Measurements from ENCODE around the gene LSAMP. TPM values are rescaled to one million over a fixed set of nuclear protein-coding genes. Genes with fewer than 3 reads are reported as not detected.

LSAMP gene
- total and polyA plus RNA-seq, 9 of the 15 experiments (the other 6 are each of a cell fraction or from before 2014, with no cell fraction given), result 0.09 to 0.11 TPM; not detected in 7

DNA sequence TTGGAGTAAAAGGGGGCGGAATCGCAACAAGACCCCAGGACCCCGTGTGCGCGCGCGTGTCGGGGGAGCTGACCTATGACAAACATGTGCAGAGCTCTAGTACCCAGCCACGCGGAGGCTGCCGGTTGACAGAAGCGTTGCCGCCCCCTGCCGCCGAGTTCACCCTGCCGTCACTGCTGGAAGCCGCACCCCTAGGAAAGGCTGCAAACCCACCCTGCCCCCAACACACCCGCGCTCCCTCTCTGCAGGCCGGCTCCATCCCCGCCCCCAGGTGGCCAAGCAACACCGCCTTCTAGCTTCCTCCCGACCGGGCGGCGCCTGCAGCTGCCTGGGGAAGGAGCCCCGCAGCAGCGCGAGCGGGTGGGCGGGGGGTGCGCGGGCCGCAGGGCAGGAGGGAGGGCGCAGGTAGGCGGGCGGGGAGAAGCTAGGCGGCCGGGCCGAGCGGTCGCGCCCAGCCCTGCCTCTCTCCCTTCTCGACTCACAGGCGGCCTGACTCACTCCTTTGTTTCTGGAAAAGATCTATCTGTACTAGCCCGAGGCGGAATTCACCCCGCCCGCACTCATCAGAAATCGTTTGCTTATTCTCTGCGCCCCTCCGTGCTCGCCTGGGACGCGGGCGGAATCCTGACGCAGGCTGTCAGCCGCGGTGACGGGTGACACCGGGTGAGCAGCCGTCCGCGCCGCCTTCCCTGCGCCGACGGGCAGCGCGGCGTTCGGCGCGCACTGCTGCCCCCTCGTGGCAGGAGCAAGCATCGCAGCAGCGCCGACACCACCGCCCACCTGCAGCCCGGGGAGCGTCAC lies 661.1 kb downstream of the LSAMP start (continued):
- TF ChIP-seq, protein P1, sequence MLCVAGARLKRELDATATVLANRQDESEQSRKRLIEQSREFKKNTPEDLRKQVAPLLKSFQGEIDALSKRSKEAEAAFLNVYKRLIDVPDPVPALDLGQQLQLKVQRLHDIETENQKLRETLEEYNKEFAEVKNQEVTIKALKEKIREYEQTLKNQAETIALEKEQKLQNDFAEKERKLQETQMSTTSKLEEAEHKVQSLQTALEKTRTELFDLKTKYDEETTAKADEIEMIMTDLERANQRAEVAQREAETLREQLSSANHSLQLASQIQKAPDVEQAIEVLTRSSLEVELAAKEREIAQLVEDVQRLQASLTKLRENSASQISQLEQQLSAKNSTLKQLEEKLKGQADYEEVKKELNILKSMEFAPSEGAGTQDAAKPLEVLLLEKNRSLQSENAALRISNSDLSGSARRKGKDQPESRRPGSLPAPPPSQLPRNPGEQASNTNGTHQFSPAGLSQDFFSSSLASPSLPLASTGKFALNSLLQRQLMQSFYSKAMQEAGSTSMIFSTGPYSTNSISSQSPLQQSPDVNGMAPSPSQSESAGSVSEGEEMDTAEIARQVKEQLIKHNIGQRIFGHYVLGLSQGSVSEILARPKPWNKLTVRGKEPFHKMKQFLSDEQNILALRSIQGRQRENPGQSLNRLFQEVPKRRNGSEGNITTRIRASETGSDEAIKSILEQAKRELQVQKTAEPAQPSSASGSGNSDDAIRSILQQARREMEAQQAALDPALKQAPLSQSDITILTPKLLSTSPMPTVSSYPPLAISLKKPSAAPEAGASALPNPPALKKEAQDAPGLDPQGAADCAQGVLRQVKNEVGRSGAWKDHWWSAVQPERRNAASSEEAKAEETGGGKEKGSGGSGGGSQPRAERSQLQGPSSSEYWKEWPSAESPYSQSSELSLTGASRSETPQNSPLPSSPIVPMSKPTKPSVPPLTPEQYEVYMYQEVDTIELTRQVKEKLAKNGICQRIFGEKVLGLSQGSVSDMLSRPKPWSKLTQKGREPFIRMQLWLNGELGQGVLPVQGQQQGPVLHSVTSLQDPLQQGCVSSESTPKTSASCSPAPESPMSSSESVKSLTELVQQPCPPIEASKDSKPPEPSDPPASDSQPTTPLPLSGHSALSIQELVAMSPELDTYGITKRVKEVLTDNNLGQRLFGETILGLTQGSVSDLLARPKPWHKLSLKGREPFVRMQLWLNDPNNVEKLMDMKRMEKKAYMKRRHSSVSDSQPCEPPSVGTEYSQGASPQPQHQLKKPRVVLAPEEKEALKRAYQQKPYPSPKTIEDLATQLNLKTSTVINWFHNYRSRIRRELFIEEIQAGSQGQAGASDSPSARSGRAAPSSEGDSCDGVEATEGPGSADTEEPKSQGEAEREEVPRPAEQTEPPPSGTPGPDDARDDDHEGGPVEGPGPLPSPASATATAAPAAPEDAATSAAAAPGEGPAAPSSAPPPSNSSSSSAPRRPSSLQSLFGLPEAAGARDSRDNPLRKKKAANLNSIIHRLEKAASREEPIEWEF (CRISPR knock-in tag; IDR thresholded peaks at IDR 0.05), result no peak
- TF ChIP-seq SIN3A (IDR thresholded peaks at IDR 0.05; ENCODE audit: borderline replicate concordance in 2 of 2, control insufficient read depth in 1 of 2, low read depth in 2 of 2, low read length in 2 of 2), result peak in 1 of 2 experiments; percentile 51; a peak in 1 of 4 replicates
- TF ChIP-seq SMARCA4 (IDR thresholded peaks at IDR 0.05), result no peak
- TF ChIP-seq MECOM (CRISPR knock-in tag; IDR thresholded peaks at IDR 0.05), result no peak
- TF ChIP-seq ATF1 (CRISPR knock-in tag; IDR thresholded peaks at IDR 0.05), result no peak
- peak; percentile 77 for TF ChIP-seq ATF1 (tag; IDR thresholded peaks at IDR 0.05)
- TF ChIP-seq, protein P2, sequence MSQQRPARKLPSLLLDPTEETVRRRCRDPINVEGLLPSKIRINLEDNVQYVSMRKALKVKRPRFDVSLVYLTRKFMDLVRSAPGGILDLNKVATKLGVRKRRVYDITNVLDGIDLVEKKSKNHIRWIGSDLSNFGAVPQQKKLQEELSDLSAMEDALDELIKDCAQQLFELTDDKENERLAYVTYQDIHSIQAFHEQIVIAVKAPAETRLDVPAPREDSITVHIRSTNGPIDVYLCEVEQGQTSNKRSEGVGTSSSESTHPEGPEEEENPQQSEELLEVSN (IDR thresholded peaks at IDR 0.05; ENCODE audit: borderline replicate concordance in 1 of 2, extremely low read depth in 1 of 2, insufficient read depth in 1 of 2, insufficient read length in 1 of 2, low read depth in 1 of 2, low read length in 1 of 2, poor library complexity in 1 of 2, severe bottlenecking in 1 of 2), result peak; percentile 81 to 91
- TF ChIP-seq, protein P3, sequence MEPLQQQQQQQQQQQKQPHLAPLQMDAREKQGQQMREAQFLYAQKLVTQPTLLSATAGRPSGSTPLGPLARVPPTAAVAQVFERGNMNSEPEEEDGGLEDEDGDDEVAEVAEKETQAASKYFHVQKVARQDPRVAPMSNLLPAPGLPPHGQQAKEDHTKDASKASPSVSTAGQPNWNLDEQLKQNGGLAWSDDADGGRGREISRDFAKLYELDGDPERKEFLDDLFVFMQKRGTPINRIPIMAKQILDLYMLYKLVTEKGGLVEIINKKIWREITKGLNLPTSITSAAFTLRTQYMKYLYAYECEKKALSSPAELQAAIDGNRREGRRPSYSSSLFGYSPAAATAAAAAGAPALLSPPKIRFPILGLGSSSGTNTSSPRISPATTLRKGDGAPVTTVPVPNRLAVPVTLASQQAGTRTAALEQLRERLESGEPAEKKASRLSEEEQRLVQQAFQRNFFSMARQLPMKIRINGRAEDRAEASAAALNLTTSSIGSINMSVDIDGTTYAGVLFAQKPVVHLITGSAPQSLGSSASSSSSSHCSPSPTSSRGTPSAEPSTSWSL (CRISPR knock-in tag; IDR thresholded peaks at IDR 0.05; ENCODE audit: borderline replicate concordance), result no peak
- no peak for TF ChIP-seq HOXB6 (CRISPR knock-in tag; IDR thresholded peaks at IDR 0.05; ENCODE audit: borderline replicate concordance)
- no peak for TF ChIP-seq ZNF134 (CRISPR knock-in tag; conservative IDR thresholded peaks at IDR 0.05)
- no peak for TF ChIP-seq TAL1 (IDR thresholded peaks at IDR 0.05)
- TF ChIP-seq RCOR1 (IDR thresholded peaks at IDR 0.05; ENCODE audit: borderline replicate concordance in 1 of 2, low read depth in 2 of 2, low read length in 2 of 2), result 0 out of 4 replicates have a peak, but pooled peaks of 1 of the 2 experiments have one; percentile 36
- TF ChIP-seq MXI1 (IDR thresholded peaks at IDR 0.05; ENCODE audit: low read depth, low read length), result peak; percentile 16; the same call in 1 of the 2 replicates
- TF ChIP-seq ERF (CRISPR knock-in tag; IDR thresholded peaks at IDR 0.05), result no peak
- TF ChIP-seq SMC3 (conservative IDR thresholded peaks at IDR 0.05; ENCODE audit: insufficient read depth, low read depth, low read length), result peak; percentile 60
- TF ChIP-seq, protein P4, sequence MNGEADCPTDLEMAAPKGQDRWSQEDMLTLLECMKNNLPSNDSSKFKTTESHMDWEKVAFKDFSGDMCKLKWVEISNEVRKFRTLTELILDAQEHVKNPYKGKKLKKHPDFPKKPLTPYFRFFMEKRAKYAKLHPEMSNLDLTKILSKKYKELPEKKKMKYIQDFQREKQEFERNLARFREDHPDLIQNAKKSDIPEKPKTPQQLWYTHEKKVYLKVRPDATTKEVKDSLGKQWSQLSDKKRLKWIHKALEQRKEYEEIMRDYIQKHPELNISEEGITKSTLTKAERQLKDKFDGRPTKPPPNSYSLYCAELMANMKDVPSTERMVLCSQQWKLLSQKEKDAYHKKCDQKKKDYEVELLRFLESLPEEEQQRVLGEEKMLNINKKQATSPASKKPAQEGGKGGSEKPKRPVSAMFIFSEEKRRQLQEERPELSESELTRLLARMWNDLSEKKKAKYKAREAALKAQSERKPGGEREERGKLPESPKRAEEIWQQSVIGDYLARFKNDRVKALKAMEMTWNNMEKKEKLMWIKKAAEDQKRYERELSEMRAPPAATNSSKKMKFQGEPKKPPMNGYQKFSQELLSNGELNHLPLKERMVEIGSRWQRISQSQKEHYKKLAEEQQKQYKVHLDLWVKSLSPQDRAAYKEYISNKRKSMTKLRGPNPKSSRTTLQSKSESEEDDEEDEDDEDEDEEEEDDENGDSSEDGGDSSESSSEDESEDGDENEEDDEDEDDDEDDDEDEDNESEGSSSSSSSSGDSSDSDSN (IDR thresholded peaks at IDR 0.05; ENCODE audit: borderline replicate concordance in 1 of 2, low read depth in 2 of 2, low read length in 2 of 2), result peak; percentile 28 to 58; a peak in 2 of 4 replicates
